Measurements from ENCODE around the gene MITF. TPM values are rescaled to one million over a fixed set of nuclear protein-coding genes. Genes with fewer than 3 reads are reported as not detected.

Gene MITF
- total RNA-seq, 4 donors from 2014 or later: 13.7 to 39.0 (median 27.4) TPM

DNA sequence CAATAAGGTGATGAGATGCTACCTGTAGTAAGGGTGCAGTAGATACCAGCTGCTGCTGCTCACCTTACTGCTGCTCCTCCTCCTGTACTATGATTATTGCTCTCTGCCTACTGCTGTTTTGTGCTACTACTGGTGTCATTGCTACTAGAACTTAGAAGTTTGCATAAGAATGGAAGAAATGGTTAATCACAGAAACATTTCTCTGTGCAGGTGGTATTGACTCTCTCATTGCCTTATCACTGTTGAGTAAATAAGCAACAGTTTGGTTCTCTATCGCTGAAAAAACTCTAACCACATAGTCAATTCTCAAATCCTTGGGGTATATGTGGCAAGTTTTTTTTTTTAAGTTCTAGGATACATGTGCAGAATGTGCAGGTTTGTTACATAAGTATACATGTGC is 16.5 kb downstream of the MITF start:
- TF ChIP-seq CTCF (IDR thresholded peaks at IDR 0.05): no peak
- ATAC-seq (ENCODE audit: low FRiP score): no peak
- no peak for DNase-seq (ENCODE audit: low spot score)

- ATAC-seq (ENCODE audit: low FRiP score) (peak; percentile 85), DNase-seq (ENCODE audit: low spot score) (no peak)
- TF ChIP-seq CTCF (IDR thresholded peaks at IDR 0.05): no peak
Observed at GRCh38 chr3:69761896-69762767, 22.9 kb downstream of the MITF start.

GRCh38 chr3:69762768-69763229 is 23.5 kb downstream of the MITF start:
- DNase-seq (ENCODE audit: low spot score) (no peak), ATAC-seq (ENCODE audit: low FRiP score) (no peak)
- no peak for TF ChIP-seq CTCF (IDR thresholded peaks at IDR 0.05)

- DNase-seq (ENCODE audit: low spot score): no peak
- no peak for TF ChIP-seq CTCF (IDR thresholded peaks at IDR 0.05)
- ATAC-seq (ENCODE audit: low FRiP score): no peak
Observed at GRCh38 chr3:69763458-69763857, 24.2 kb downstream of the MITF start.

DNA sequence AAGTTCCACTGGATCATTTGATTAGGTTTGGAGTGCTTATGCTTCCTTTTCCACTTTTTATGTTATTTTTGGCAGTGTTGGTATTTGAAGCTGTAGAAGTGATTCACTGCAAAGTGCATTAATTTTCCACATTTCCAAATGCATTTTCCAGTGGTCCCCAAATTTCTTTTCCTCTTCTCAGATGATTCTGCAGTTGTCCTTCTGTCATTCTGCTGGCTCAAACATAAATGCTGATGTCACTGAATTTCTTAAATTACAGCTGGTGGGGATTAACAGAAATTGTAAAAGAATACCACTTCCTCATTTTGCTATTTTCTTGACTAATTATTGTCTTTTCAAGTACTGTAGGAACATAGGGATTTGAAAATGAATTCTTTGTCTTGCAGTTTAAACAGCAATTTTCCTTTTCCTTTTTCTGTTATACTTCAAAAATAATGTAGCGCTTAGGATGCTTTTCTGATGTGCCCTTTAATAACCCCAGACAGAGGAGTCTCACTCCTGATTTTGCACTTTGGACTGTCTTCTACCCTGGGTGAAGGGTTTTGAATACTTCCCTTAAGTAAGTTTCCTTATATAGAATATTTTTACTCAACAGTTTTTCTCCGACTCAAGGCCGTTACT is 25.0 kb downstream of the MITF start:
- no peak for TF ChIP-seq CTCF (IDR thresholded peaks at IDR 0.05)
- DNase-seq (ENCODE audit: low spot score) (no peak), ATAC-seq (ENCODE audit: low FRiP score) (no peak)

DNA sequence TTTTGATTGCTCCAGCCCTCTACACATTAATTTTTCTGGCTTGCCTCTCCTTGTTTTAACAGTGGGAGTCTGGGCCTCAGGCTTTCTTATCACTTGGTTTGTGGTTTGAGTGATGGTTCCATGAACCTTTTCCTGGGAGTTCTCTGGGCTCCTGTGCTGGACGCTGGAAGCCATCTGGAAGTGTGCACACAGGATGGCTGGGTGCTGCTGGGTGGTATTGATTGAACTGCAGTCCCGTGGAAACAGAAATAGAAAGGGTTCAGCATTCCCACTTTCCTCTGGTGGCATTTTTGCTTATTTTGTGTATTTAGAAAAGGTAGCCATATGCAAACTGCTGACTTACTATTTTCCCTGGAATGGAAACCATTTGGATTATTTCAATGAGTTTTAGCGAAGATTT is 25.6 kb downstream of the MITF start:
- ATAC-seq (ENCODE audit: low FRiP score): no peak

More for the DNA sequence above, 25.6 kb downstream of the MITF start:
- DNase-seq (ENCODE audit: low spot score): no peak
- no peak for TF ChIP-seq CTCF (IDR thresholded peaks at IDR 0.05)

All from omental fat pad (tissue), 4 donors.